SK-N-SH (cell line): ENCODE data around the gene CCR3. TPM values are rescaled to one million over a fixed set of nuclear protein-coding genes. Genes with fewer than 3 reads are reported as not detected.

ENCODE experiments used
- CTCF ChIA-PET: fragments of 300-600, 350-600 bp; formaldehyde crosslinking; extraction: SDS; loops from one replicate; lab custom pipeline; 2021; lab: Yijun Ruan, JAX
- POLR2A ChIA-PET: fragments of 350-600 bp; sonication (Branson Sonifier 250); formaldehyde crosslinking; extraction: SDS; loops from one replicate; lab custom pipeline; 2020; ENCODE audit warnings: antibody characterized with exemption, inconsistent platforms; lab: Yijun Ruan, JAX
- DNase-seq: peaks from one replicate; pipeline ENCODE4 v3.0.0; 2012
- H2AFZ ChIP-seq: fragments of 200-600 bp; sonication (generic); 2 replicates; pipeline ENCODE4 v1.8.1; 2016; ENCODE audit warnings: antibody characterized with exemption, mild to moderate bottlenecking, low read depth
- H3F3A ChIP-seq: fragments of 200-600 bp; sonication (generic); replicated peaks from 2 replicates; pipeline ENCODE3; 2016; ENCODE audit warnings: antibody characterized with exemption, mild to moderate bottlenecking; ENCODE audit not compliant: insufficient read depth
- H3K27ac ChIP-seq, 2 experiments: fragments of 200-500 bp in 1 of 2; fragments of 200-600 bp in 1 of 2; sonication (Bioruptor generic) in 1 of 2; sonication (generic), shearing (Covaris generic) in 1 of 2; 2 replicates each; pipeline versions ENCODE4 v1.5.1 to v1.6.1; 2014 to 2016; ENCODE audit warnings: low read depth in 2 of 2, inconsistent platforms in 1 of 2, low read length in 1 of 2, mild to moderate bottlenecking in 1 of 2, mixed read lengths in 1 of 2
- H3K27me3 ChIP-seq: fragments of 200-600 bp; sonication (generic), shearing (Covaris generic); 2 replicates; pipeline ENCODE4 v1.6.1; 2016; ENCODE audit warnings: mixed run types; ENCODE audit not compliant: insufficient read depth
- H3K36me3 ChIP-seq, 2 experiments: fragments of 200-500 bp in 1 of 2; fragments of 200-600 bp in 1 of 2; sonication (Bioruptor generic) in 1 of 2; sonication (generic) in 1 of 2; replicated peaks in 1 of 2; 2 replicates each; pipeline versions ENCODE3 to v1.5.1; 2014 to 2016; ENCODE audit warnings: low read length in 1 of 2, mild to moderate bottlenecking in 1 of 2; ENCODE audit not compliant: insufficient read depth in 2 of 2, control insufficient read depth in 1 of 2
- H3K4me1 ChIP-seq, 2 experiments: fragments of 200-500 bp in 1 of 2; fragments of 200-600 bp in 1 of 2; sonication (Bioruptor generic) in 1 of 2; sonication (generic), shearing (Covaris generic) in 1 of 2; 2 replicates each; pipeline versions ENCODE4 v1.5.1 to v1.6.1; 2014 to 2016; ENCODE audit warnings: low read depth in 1 of 2, low read length in 1 of 2, mixed run types in 1 of 2; ENCODE audit not compliant: insufficient read depth in 2 of 2, control insufficient read depth in 1 of 2
- H3K4me2 ChIP-seq: fragments of 200-600 bp; sonication (generic), shearing (Covaris generic); 2 replicates; pipeline ENCODE4 v1.6.1; 2017; ENCODE audit warnings: mixed run types
- H3K4me3 ChIP-seq, 2 experiments: fragments of 200-500 bp in 1 of 2; fragments of 200-600 bp in 1 of 2; sonication (Bioruptor generic) in 1 of 2; sonication (generic), shearing (Covaris generic) in 1 of 2; 2 replicates each; pipeline versions ENCODE4 v1.5.1 to v1.8.1; 2014 to 2016; ENCODE audit warnings: low read depth in 2 of 2, inconsistent platforms in 1 of 2, low read length in 1 of 2, mild to moderate bottlenecking in 1 of 2, mixed read lengths in 1 of 2, moderate library complexity in 1 of 2
- H3K79me2 ChIP-seq: fragments of 200-600 bp; sonication (generic); 2 replicates; pipeline ENCODE4 v1.8.1; 2017; ENCODE audit warnings: mild to moderate bottlenecking; ENCODE audit not compliant: insufficient read depth
- H3K9ac ChIP-seq: fragments of 200-600 bp; sonication (generic); 2 replicates; pipeline ENCODE4 v1.6.1; 2017; ENCODE audit warnings: mixed run types
- H3K9me2 ChIP-seq: fragments of 200-600 bp; sonication (generic); 2 replicates; pipeline ENCODE4 v1.6.1; 2017; ENCODE audit warnings: mixed run types
- H3K9me3 ChIP-seq: fragments of 200-600 bp; sonication (generic); 2 replicates; pipeline ENCODE4 v1.6.1; 2017; ENCODE audit warnings: mixed run types, mild to moderate bottlenecking, moderate library complexity
- H4K20me1 ChIP-seq: fragments of 200-600 bp; sonication (generic); 2 replicates; pipeline ENCODE4 v1.6.1; 2017; ENCODE audit warnings: mild to moderate bottlenecking, mixed run types; ENCODE audit not compliant: insufficient read depth
- CHD2 ChIP-seq: fragments of 150-350 bp; IDR thresholded peaks from 2 replicates; pipeline ENCODE4 v1.6.1; 2018; ENCODE audit warnings: low read length; ENCODE audit not compliant: partially characterized antibody
- CTCF ChIP-seq: fragments of 200-600 bp; sonication (generic); IDR thresholded peaks from 2 replicates; pipeline ENCODE4 v1.6.1; 2017; ENCODE audit warnings: antibody characterized with exemption, mild to moderate bottlenecking, moderate library complexity
- FOXM1 ChIP-seq: IDR thresholded peaks from 2 replicates; pipeline ENCODE4 v1.4.0; 2012; ENCODE audit warnings: low read depth, mild to moderate bottlenecking
- IRF3 ChIP-seq: fragments of 150-350 bp; IDR thresholded peaks from 2 replicates; pipeline ENCODE4 v1.6.1; 2016; ENCODE audit warnings: mild to moderate bottlenecking, low read depth, low read length
- JUND ChIP-seq: IDR thresholded peaks from 2 replicates; pipeline ENCODE4 v1.4.0; 2012
- MAX ChIP-seq: IDR thresholded peaks from 2 replicates; pipeline ENCODE4 v1.4.0; 2012; ENCODE audit warnings: low read depth
- MEF2A ChIP-seq: IDR thresholded peaks from 2 replicates; pipeline ENCODE4 v1.4.0; 2012; ENCODE audit warnings: low read depth, borderline replicate concordance
- MXI1 ChIP-seq: IDR thresholded peaks from 2 replicates; pipeline ENCODE4 v1.6.1; 2012; ENCODE audit warnings: mild to moderate bottlenecking, low read depth, low read length, improper control_type of control experiment
- NFIC ChIP-seq: IDR thresholded peaks from 2 replicates; pipeline ENCODE4 v1.4.0; 2012; ENCODE audit warnings: borderline replicate concordance
- RAD21 ChIP-seq: IDR thresholded peaks from 2 replicates; pipeline ENCODE4 v1.6.1; 2012; ENCODE audit warnings: mild to moderate bottlenecking, low read length
- RCOR1 ChIP-seq: fragments of 150-350 bp; IDR thresholded peaks from 2 replicates; pipeline ENCODE4 v1.6.1; 2017; ENCODE audit warnings: antibody characterized with exemption, low read length
- REST ChIP-seq: IDR thresholded peaks from 2 replicates; pipeline ENCODE4 v1.6.1; 2012; ENCODE audit warnings: mild to moderate bottlenecking, low read depth, low read length, moderate library complexity
- RXRA ChIP-seq: IDR thresholded peaks from 2 replicates; pipeline ENCODE4 v1.4.0; 2012; ENCODE audit warnings: low read depth, mild to moderate bottlenecking, borderline replicate concordance
- SMC3 ChIP-seq: IDR thresholded peaks from 2 replicates; pipeline ENCODE4 v1.6.1; 2012; ENCODE audit warnings: low read depth, low read length, improper control_type of control experiment
- WGBS: methylation state at CpG from one replicate; pipeline ENCODE4 v1.1.6; 2017; ENCODE audit warnings: low lambda C conversion rate; 5-methylcytosine and 5-hydroxymethylcytosine counted together
- polyA plus RNA-seq, 3 experiments: library from polyadenylated mRNA; depleted of rRNA; stranded (reverse); fragments of >200 nt; gene quantifications; 2 replicates each; pipeline ENCODE4 v1.2.3, GENCODE V29; 2012

The CCR3 gene
- polyA plus RNA-seq, 1 of the 3 experiments (the other 2 are of a cell fraction): not detected

- no peak for TF ChIP-seq REST
- no peak for TF ChIP-seq IRF3
Measured at GRCh38 chr3:46284981-46285683, 42.9 kb downstream of the CCR3 start (continued).

GRCh38 chr3:46285931-46286619 is 43.8 kb downstream of the CCR3 start:
- no peaks in the 10 kb centered on the region for H3K4me1 ChIP-seq
- ChIA-PET CTCF (interaction anchor here (1.4 kb wide), 1 partner anchor 9 kb away, joined by 4 read pairs; no protein-coding TSS in a partner anchor), POLR2A (no interaction called here)
- H3K27me3 ChIP-seq: peaks cover 5% of the 10 kb centered on the region; the same call in 1 of the 2 replicates
- WGBS: 26% methylated on average over 5 of the region's 5 CpGs
- TF ChIP-seq CHD2 (no peak), FOXM1 (no peak), RCOR1 (no peak), SMC3 (no peak), NFIC (no peak)
- no peaks in the 10 kb centered on the region for H4K20me1 ChIP-seq
- H3K9me3 ChIP-seq: no peaks in the 10 kb centered on the region
- no peak overlapping the region for H3K4me2 ChIP-seq
- no peaks in the 10 kb centered on the region for H3K9me2 ChIP-seq
- H3K9ac ChIP-seq: no peak overlapping the region
- DNase-seq: no peak
- H3K4me3 ChIP-seq: no peak overlapping the region
- no peaks in the 10 kb centered on the region for H3K36me3 ChIP-seq
- H3F3A ChIP-seq: no peaks in the 10 kb centered on the region
- no peak overlapping the region for H3K27ac ChIP-seq
- H3K79me2 ChIP-seq: no peaks in the 10 kb centered on the region
- H2AFZ ChIP-seq: no peak overlapping the region

GRCh38 chr3:46286947-46287565 is 44.8 kb downstream of the CCR3 start:
- H3K4me2 ChIP-seq: no peak overlapping the region
- H3K9me3 ChIP-seq: no peaks in the 10 kb centered on the region
- no peak overlapping the region for H3K9ac ChIP-seq
- H3K79me2 ChIP-seq: no peaks in the 10 kb centered on the region
- no peaks in the 10 kb centered on the region for H3K4me1 ChIP-seq
- no peaks in the 10 kb centered on the region for H3K36me3 ChIP-seq
- no peaks in the 10 kb centered on the region for H4K20me1 ChIP-seq
- CTCF ChIA-PET: interaction anchor here (1.5 kb wide), 1 partner anchor 11 kb away, joined by 3 read pairs; no protein-coding TSS in a partner anchor
- H3F3A ChIP-seq: no peaks in the 10 kb centered on the region
- TF ChIP-seq JUND (no peak), CTCF (no peak), MEF2A (no peak), MXI1 (no peak), FOXM1 (no peak), RAD21 (no peak), RXRA (no peak), MAX (no peak), IRF3 (no peak), SMC3 (no peak)
- no peaks in the 10 kb centered on the region for H3K9me2 ChIP-seq
- no peak for DNase-seq
- H3K27me3 ChIP-seq: peaks cover 8% of the 10 kb centered on the region; the same call in 1 of the 2 replicates
- no peak overlapping the region for H3K27ac ChIP-seq
- no peak overlapping the region for H2AFZ ChIP-seq
- H3K4me3 ChIP-seq: no peak overlapping the region
- 31% methylated on average over 5 of the region's 5 CpGs for WGBS
- POLR2A ChIA-PET: no interaction called here
